B cell (primary cell): ENCODE data around the gene NTRK2. TPM values are rescaled to one million over a fixed set of nuclear protein-coding genes. Genes with fewer than 3 reads are reported as not detected.

ENCODE experiments used
- ATAC-seq: fragments of 200-7000 bp; cut with Tn5 transposase; one replicate; pipeline ENCODE4 v1.10.0; 2021; ENCODE audit warnings: low read depth, mild to moderate bottlenecking, moderate number of reproducible peaks, moderate library complexity
- CTCF ChIA-PET: fragments of 350-600 bp; sonication (Branson Sonifier 250); formaldehyde crosslinking; loops from one replicate; lab custom pipeline; 2021; ENCODE audit warnings: antibody characterized with exemption, inconsistent platforms; lab: Charles Lee
- POLR2A ChIA-PET: fragments of 350-600 bp; sonication (Branson Sonifier 250); formaldehyde crosslinking; loops from one replicate; lab custom pipeline; 2021; ENCODE audit warnings: antibody characterized with exemption; lab: Charles Lee
- DNase-seq: peaks from one replicate; pipeline ENCODE4 v3.0.0; 2013
- H2AFZ ChIP-seq: 2 replicates; pipeline ENCODE4 v1.6.1; 2012; ENCODE audit warnings: mild to moderate bottlenecking, low read depth, low read length; ENCODE audit not compliant: insufficient read depth, poor library complexity, severe bottlenecking
- H3K27ac ChIP-seq, 2 donors: 1 replicate in 1 of 2; 2 replicates in 1 of 2; pipeline ENCODE4 v1.5.1; 2012 to 2013; ENCODE audit warnings: low read length in 2 of 2, mild to moderate bottlenecking in 2 of 2, moderate library complexity in 1 of 2
- H3K27me3 ChIP-seq, 4 experiments: fragments of 200-600 bp in 1 of 4; sonication (generic) in 1 of 4; replicated peaks in 1 of 4; 1 replicate in 2 of 4; 2 replicates in 2 of 4; pipeline versions ENCODE4 v1.6.1 to v1.7.0; 2013 to 2016; ENCODE audit warnings: low read length in 3 of 4, mild to moderate bottlenecking in 2 of 4, mixed read lengths in 1 of 4, moderate library complexity in 1 of 4; ENCODE audit not compliant: insufficient read depth in 4 of 4, control insufficient read depth in 3 of 4; ENCODE audit errors: control extremely low read depth in 1 of 4
- H3K36me3 ChIP-seq, 2 experiments: replicated peaks in 1 of 2; 1 replicate in 1 of 2; 2 replicates in 1 of 2; pipeline versions ENCODE4 v1.6.1 to v1.7.1; 2013; ENCODE audit warnings: low read length in 1 of 2; ENCODE audit not compliant: insufficient read depth in 2 of 2, control insufficient read depth in 1 of 2; ENCODE audit errors: control extremely low read depth in 1 of 2, extremely low read depth in 1 of 2
- H3K4me1 ChIP-seq, 2 donors: fragments of 200-600 bp in 1 of 2; sonication (generic) in 1 of 2; 1 replicate in 1 of 2; 2 replicates in 1 of 2; pipeline versions ENCODE4 v1.5.1 to v1.6.1; 2013 to 2017; ENCODE audit warnings: low read length in 2 of 2; ENCODE audit not compliant: control insufficient read depth in 2 of 2, insufficient read depth in 2 of 2
- H3K4me2 ChIP-seq: replicated peaks from 2 replicates; pipeline ENCODE3; 2012; ENCODE audit warnings: mild to moderate bottlenecking, low read depth, low read length; ENCODE audit not compliant: poor library complexity, severe bottlenecking
- H3K4me3 ChIP-seq, 5 experiments: fragments of 200-600 bp in 1 of 5; sonication (generic) in 1 of 5; 1 replicate in 3 of 5; 2 replicates in 2 of 5; pipeline versions ENCODE4 v1.5.1 to v1.7.0; 2011 to 2016; ENCODE audit warnings: low read length in 4 of 5, mild to moderate bottlenecking in 4 of 5, low read depth in 2 of 5, control low read depth in 1 of 5, moderate library complexity in 1 of 5; ENCODE audit not compliant: insufficient read depth in 1 of 5; ENCODE audit errors: control extremely low read depth in 1 of 5, extremely low read depth in 1 of 5
- H3K79me2 ChIP-seq: fragments of 200-600 bp; sonication (generic); one replicate; pipeline ENCODE4 v1.6.0; 2016; ENCODE audit warnings: low read length; ENCODE audit not compliant: control insufficient read depth, insufficient read depth
- H3K9ac ChIP-seq: fragments of 200-600 bp; sonication (generic); 2 replicates; pipeline ENCODE4 v1.6.1; 2017; ENCODE audit warnings: mild to moderate bottlenecking, low read length, moderate library complexity
- H3K9me3 ChIP-seq, 3 donors: one replicate each; pipeline versions ENCODE4 v1.6.1 to v1.7.1; 2013; ENCODE audit warnings: low read length in 2 of 3; ENCODE audit not compliant: control insufficient read depth in 2 of 3, insufficient read depth in 1 of 3; ENCODE audit errors: control extremely low read depth in 1 of 3
- H4K20me1 ChIP-seq: 2 replicates; pipeline ENCODE4 v1.6.0; 2012; ENCODE audit warnings: mild to moderate bottlenecking, low read length; ENCODE audit not compliant: insufficient read depth, control insufficient read depth, poor library complexity, severe bottlenecking
- H3K27ac Mint-ChIP-seq: one replicate; pipeline ENCODE4 v1.8.0; 2021; ENCODE audit warnings: mixed read lengths
- H3K27me3 Mint-ChIP-seq: one replicate; pipeline ENCODE4 v1.8.0; 2021; ENCODE audit warnings: mixed read lengths
- H3K4me1 Mint-ChIP-seq: one replicate; pipeline ENCODE4 v1.8.0; 2021; ENCODE audit warnings: mixed read lengths
- H3K4me3 Mint-ChIP-seq: one replicate; pipeline ENCODE4 v1.8.0; 2021; ENCODE audit warnings: mixed read lengths
- H3K9me3 Mint-ChIP-seq: one replicate; pipeline ENCODE4 v1.8.0; 2022; ENCODE audit warnings: mixed read lengths; ENCODE audit not compliant: insufficient read depth
- EZH2 ChIP-seq: IDR thresholded peaks from 2 replicates; pipeline ENCODE4 v1.6.1; 2012; ENCODE audit warnings: borderline replicate concordance, low read depth, mild to moderate bottlenecking, moderate library complexity, low read length; ENCODE audit not compliant: insufficient read depth, poor library complexity, severe bottlenecking
- WGBS: methylation state at CpG from one replicate; pipeline ENCODE4 v1.1.5; 2013; ENCODE audit warnings: missing lambda C conversion rate; ENCODE audit not compliant: insufficient coverage; 5-methylcytosine and 5-hydroxymethylcytosine counted together
- intact Hi-C: fragments of 100-400 bp; cut with micrococcal nuclease; formaldehyde crosslinking; loops from one replicate; pipeline ENCODE4 v1.10.0; 2022
- polyA plus RNA-seq: library from polyadenylated mRNA; depleted of rRNA; stranded (reverse); fragments of >200 nt; gene quantifications from 2 replicates; pipeline ENCODE4 v1.2.3, GENCODE V29; 2012
- total RNA-seq, 2 donors: library from RNA; stranded (reverse); fragments of 120-200 nt in 1 of 2; gene quantifications; 1 replicate in 1 of 2; 2 replicates in 1 of 2; pipeline versions ENCODE4 v1.2.3 to v1.2.4, GENCODE V29; 2013 to 2022
- TF ChIP-seq, protein P1 (sequence below): fragments of 200-600 bp; IDR thresholded peaks from one replicate; pipeline ENCODE4 v1.8.0; 2022; ENCODE audit warnings: antibody characterized with exemption, mild to moderate bottlenecking

NTRK2 gene
- total and polyA plus RNA-seq, 2 donors (not counting 1 experiment from before 2014, with no cell fraction given): 0.03 to 0.10 TPM

- H3K4me3 Mint-ChIP-seq: no peak overlapping the region
- no peaks in the 10 kb centered on the region for H3K27me3 ChIP-seq
- H3K9ac ChIP-seq: no peak overlapping the region
- H3K4me1 ChIP-seq: no peaks in the 10 kb centered on the region
- ATAC-seq (no peak), DNase-seq (no peak)
- no peaks in the 10 kb centered on the region for H4K20me1 ChIP-seq
- H3K27ac ChIP-seq: no peak overlapping the region
- intact Hi-C loops: no loop called here
- H3K36me3 ChIP-seq: no peaks in the 10 kb centered on the region
- no peak overlapping the region for H3K4me2 ChIP-seq
- H2AFZ ChIP-seq: no peak overlapping the region
- H3K4me1 Mint-ChIP-seq: no peaks in the 10 kb centered on the region
- 93% methylated on average over 6 of the region's 8 CpGs for WGBS
- H3K9me3 ChIP-seq: no peaks in the 10 kb centered on the region
- POLR2A ChIA-PET: no interaction called here
- TF ChIP-seq, protein P1, sequence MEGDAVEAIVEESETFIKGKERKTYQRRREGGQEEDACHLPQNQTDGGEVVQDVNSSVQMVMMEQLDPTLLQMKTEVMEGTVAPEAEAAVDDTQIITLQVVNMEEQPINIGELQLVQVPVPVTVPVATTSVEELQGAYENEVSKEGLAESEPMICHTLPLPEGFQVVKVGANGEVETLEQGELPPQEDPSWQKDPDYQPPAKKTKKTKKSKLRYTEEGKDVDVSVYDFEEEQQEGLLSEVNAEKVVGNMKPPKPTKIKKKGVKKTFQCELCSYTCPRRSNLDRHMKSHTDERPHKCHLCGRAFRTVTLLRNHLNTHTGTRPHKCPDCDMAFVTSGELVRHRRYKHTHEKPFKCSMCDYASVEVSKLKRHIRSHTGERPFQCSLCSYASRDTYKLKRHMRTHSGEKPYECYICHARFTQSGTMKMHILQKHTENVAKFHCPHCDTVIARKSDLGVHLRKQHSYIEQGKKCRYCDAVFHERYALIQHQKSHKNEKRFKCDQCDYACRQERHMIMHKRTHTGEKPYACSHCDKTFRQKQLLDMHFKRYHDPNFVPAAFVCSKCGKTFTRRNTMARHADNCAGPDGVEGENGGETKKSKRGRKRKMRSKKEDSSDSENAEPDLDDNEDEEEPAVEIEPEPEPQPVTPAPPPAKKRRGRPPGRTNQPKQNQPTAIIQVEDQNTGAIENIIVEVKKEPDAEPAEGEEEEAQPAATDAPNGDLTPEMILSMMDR: no peak
- TF ChIP-seq EZH2: no peak
- CTCF ChIA-PET: no interaction called here
- peaks cover under 1% of the 10 kb centered on the region for H3K27me3 Mint-ChIP-seq
- no peak overlapping the region for H3K27ac Mint-ChIP-seq
- no peak overlapping the region for H3K4me3 ChIP-seq
- H3K79me2 ChIP-seq: no peaks in the 10 kb centered on the region
- no peaks in the 10 kb centered on the region for H3K9me3 Mint-ChIP-seq
Observed at GRCh38 chr9:84819491-84819991, 150.0 kb downstream of the NTRK2 start.

DNA sequence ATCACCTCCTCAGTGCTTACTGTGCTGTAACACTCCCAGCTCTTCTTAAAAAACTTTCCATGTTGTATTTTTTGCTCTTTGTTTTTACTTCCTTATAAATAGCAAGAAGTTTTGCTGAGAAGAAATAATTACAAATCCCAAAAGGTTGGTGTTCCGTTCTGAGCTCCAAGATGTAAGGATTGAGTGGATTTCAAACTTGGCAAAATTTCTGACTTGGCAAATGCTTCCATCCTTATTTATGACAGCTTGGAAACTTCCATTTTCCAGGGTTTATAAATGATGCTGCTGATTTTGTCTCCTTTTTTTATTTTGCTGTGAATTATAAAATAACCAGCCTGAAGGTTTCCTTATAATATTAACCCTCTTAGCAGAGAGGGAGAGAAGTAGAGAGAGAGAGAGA lies 151.9 kb downstream of the NTRK2 start:
- ChIA-PET POLR2A (no interaction called here), CTCF (no interaction called here)
- intact Hi-C loops: no loop called here
- H2AFZ ChIP-seq: no peak overlapping the region
- Mint-ChIP-seq H3K9me3 (no peaks in the 10 kb centered on the region), H3K4me3 (no peak overlapping the region), H3K4me1 (no peaks in the 10 kb centered on the region), H3K27ac (no peak overlapping the region), H3K27me3 (no peaks in the 10 kb centered on the region)
- no peak overlapping the region for H3K4me3 ChIP-seq
- H3K79me2 ChIP-seq: no peaks in the 10 kb centered on the region
- H3K27me3 ChIP-seq: no peaks in the 10 kb centered on the region
- DNase-seq: no peak
- no peaks in the 10 kb centered on the region for H3K4me1 ChIP-seq
- no peak for ATAC-seq
- H3K36me3 ChIP-seq: no peaks in the 10 kb centered on the region
- no peak overlapping the region for H3K9ac ChIP-seq
- no peaks in the 10 kb centered on the region for H3K9me3 ChIP-seq
- no peak overlapping the region for H3K27ac ChIP-seq
- H3K4me2 ChIP-seq: no peak overlapping the region
- H4K20me1 ChIP-seq: no peaks in the 10 kb centered on the region
- WGBS: no CpG with 5 or more reads among the region's 1 CpG
- TF ChIP-seq, protein P1: no peak
